Raji (cell line): ENCODE data around the gene DHRS2.

ENCODE experiments used
- POLR2A ChIP-seq: IDR thresholded peaks from 2 replicates; pipeline ENCODE4 v1.6.1; 2011; ENCODE audit warnings: low read depth, low read length, control low read depth; ENCODE audit not compliant: insufficient read depth

DHRS2 gene

GRCh38 chr14:23610090-23610814, 25.9 kb upstream of the DHRS2 start:
- no peak for TF ChIP-seq POLR2A

- no peak for TF ChIP-seq POLR2A
These were observed 25.3 kb upstream of the DHRS2 start for GRCh38 chr14:23610815-23611289.

GRCh38 chr14:23612354-23612732, 23.8 kb upstream of the DHRS2 start:
- TF ChIP-seq POLR2A, result no peak

GRCh38 chr14:23612802-23613201, 23.4 kb upstream of the DHRS2 start:
- no peak for TF ChIP-seq POLR2A

GRCh38 chr14:23613242-23614070, 22.7 kb upstream of the DHRS2 start:
- no peak for TF ChIP-seq POLR2A

- TF ChIP-seq POLR2A, result no peak
These were observed 21.8 kb upstream of the DHRS2 start for GRCh38 chr14:23614395-23614828.

GRCh38 chr14:23615856-23616255, 20.3 kb upstream of the DHRS2 start:
- TF ChIP-seq POLR2A, result no peak

GRCh38 chr14:23617539-23617938, 18.6 kb upstream of the DHRS2 start:
- TF ChIP-seq POLR2A, result no peak

GRCh38 chr14:23618415-23618988, 17.7 kb upstream of the DHRS2 start:
- no peak for TF ChIP-seq POLR2A

- no peak for TF ChIP-seq POLR2A
These were observed 15.9 kb upstream of the DHRS2 start for GRCh38 chr14:23620177-23620702.

- TF ChIP-seq POLR2A, result no peak
These were observed 14.8 kb upstream of the DHRS2 start for GRCh38 chr14:23621204-23621931.

- TF ChIP-seq POLR2A, result no peak
These were observed 14.0 kb upstream of the DHRS2 start for GRCh38 chr14:23621932-23622730.

GRCh38 chr14:23622990-23623389, 13.2 kb upstream of the DHRS2 start:
- TF ChIP-seq POLR2A, result no peak

GRCh38 chr14:23623962-23624361, 12.2 kb upstream of the DHRS2 start:
- TF ChIP-seq POLR2A, result no peak
